NCI-H510A treated with DMSO at 0.1 percent for 48 hours (cell line): Measurements from ENCODE around the gene OR4C45.
"Not testable (repeated sequence)": the region's sequence is repeated elsewhere in the genome, so short reads cannot be mapped to it uniquely, and the experiment has no call there.

Experiments used
- DNase-seq: peaks from one replicate; lab custom pipeline; 2025; lab: John Stamatoyannopoulos, UW

OR4C45 gene

DNA sequence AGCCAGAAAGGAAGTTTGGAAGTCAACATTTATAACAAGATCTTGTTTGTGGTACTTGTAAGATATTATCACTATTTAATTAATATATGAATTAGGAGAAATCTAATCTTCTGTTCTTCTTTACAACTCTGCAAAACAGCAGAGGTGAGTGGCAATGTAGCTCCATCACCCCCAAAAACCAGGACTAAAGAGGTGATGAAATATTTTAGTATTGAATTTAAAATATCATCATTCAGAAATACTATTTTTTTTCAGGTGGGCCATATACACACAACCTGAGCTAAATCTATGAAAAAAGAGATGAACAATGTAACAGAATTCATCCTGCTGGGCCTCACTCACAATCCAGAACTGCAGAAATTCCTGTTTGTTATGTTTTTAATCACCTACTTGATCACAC, at the start of gene OR4C45:
OR4C45 (plus strand) TSS at position 301 of the 400 bp plus-strand sequence.
- DNase-seq, result no peak

DNA sequence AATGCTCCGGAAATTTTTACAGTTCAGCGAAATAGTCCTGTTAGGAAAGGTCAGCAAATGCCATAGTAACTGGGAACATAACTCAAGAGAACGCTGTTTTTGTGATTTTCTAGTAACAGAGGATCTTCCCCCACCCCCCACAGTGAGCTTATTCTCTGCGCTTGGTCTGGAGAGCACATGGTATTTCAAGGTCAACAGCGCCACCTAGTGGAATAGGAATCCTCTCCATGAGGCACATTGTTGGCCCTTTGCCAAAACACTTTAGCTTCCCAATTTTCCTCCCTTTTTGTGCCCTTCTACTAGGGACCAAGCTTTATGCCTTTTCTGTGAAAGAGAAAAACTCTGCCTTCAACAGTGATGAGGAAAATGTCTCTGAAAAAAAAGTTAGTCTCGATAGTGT, 37.1 kb upstream of the OR4C45 start:
- no peak for DNase-seq

DNA sequence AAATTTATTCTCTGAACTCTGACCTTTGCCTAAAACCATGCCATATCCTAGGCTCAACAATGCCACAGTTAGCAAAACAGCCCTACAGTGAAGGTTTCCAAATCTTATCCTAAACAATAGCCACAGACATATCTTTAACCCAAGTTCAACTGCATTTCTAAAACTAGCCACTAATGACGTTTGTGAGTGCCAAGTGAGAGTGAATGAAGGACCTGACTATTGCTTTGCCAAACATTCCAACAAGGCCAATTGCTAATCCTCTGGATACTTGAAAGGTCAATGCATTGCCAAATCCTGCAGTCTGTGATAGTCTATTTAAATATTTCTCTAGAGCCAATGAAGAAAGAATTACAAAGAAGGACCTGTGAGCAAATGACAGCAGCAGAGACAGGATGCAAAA, 2.5 kb upstream of the OR4C45 start:
- no peak for DNase-seq

DNA sequence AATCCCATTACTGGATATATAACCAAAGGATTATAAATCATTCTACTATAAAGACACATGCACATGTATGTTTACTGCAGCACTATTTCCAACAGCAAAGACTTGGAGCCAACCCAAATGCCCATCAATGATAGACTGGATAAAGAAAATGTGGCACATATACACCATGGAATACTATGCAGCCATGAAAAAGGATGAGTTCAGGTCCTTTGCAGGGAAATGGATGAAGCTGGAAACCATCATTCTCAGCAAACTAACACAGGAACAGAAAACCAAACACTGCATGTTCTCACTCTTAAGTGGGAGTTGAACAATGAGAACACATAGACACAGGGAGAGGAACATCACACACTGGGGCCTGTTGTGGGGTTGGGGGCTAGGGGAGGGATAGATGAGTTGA, 3.6 kb downstream of the OR4C45 start:
- DNase-seq, result not testable (repeated sequence)

DNA sequence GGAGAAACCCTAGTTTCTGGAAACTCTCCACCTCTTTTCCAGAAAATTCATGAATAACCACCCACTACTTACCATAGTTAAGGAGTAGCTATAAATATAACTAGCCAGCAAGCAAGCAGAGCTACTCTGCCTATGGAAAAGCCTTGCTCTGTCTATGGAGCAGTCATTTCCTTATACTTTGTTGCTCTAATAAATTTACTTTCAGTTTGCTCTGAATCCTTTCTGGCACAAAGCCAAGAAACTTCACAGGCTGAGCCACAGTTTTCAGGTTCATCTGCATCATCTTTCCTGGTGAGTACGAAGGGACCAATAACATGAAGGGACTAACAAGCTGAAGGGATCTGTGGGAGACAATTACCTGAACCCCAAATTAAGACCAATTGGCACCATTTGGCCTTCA, 4.6 kb downstream of the OR4C45 start:
- no peak for DNase-seq

DNA sequence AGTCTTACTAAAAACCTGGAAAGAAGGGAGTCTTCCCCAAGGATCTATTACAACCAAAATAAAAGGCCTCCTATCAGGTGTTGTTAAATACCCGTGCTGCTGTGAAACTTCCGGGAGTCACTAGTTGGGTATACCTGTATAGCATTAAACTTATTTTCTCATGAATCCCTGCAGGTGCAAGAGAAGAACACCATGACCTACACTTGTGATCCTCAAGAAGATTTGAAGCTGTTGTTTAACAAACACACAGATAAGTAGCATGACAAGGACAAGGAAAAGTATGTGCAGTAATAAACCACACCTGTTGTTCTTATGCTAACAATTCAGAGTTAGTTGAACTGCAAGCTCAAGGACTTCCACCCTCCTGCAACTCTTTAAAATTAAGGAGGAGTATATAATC, 12.0 kb downstream of the OR4C45 start:
- no peak for DNase-seq

DNA sequence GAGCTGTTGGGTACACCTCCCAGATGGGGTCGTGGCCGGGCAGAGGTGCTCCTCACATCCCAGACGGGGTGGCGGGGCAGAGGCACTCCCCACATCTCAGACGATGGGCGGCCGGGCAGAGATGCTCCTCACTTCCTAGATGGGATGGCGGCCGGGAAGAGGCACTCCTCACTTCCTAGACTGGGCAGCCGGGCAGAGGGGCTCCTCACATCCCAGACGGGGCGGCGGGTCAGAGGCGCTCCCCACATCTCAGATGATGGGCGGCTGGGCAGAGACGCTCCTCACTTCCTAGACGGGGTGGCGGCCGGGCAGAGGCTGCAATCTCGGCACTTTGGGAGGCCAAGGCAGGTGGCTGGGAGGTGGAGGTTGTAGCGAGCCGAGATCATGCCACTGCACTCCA, 30.4 kb downstream of the OR4C45 start:
- not testable (repeated sequence) for DNase-seq

DNA sequence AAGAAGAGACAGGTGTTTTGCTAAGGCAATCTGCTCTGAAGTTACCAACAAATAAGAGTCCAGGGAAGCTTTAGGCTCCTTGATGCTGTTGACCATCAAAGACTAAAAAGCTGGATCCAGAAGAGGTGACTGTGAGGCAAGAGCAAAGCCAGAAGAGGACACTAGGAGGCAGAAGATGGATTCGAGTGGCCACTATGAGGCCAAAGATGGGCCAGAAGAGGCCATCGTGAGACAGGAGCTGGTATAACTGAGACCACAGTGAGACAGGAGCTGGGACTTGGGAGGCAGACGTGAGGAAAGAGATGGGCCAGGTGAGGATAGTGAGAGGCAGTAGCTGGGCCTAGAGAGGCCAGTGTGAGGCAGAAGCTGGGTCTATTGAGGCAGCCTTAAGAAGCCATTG, 37.7 kb downstream of the OR4C45 start:
- no peak for DNase-seq

DNA sequence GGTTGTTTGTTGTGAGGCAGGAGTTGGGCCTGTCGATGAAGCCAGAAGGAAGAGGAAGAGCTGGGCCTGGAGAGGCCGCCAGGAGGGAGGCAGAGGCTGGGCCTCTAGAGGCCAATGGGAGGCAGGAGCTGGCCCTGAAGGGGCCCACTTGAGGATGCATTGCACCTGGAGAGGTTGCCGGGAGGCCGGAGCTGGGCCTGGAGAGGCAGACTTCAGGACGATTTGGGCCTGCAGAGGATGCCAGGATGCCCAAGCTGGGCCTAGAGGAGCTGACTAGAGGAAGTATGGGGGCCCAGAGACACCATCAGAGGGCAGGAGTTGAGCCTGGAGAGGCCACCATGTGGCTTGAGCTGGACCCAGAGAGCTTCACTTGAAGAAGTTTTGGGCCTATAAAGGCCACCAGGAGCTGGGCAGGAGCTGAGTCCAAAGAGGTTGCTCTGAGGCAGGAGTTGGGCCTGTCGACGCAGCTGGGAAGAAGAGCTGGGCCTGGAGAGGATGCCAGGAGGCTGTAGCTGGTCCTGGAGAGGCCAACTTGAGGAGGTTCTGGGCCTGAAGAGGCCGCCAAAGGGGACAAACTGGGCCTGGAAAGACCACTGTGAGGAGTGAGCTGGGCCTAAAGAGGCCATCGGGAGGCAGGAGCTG, 39.0 kb downstream of the OR4C45 start:
- no peak for DNase-seq

DNA sequence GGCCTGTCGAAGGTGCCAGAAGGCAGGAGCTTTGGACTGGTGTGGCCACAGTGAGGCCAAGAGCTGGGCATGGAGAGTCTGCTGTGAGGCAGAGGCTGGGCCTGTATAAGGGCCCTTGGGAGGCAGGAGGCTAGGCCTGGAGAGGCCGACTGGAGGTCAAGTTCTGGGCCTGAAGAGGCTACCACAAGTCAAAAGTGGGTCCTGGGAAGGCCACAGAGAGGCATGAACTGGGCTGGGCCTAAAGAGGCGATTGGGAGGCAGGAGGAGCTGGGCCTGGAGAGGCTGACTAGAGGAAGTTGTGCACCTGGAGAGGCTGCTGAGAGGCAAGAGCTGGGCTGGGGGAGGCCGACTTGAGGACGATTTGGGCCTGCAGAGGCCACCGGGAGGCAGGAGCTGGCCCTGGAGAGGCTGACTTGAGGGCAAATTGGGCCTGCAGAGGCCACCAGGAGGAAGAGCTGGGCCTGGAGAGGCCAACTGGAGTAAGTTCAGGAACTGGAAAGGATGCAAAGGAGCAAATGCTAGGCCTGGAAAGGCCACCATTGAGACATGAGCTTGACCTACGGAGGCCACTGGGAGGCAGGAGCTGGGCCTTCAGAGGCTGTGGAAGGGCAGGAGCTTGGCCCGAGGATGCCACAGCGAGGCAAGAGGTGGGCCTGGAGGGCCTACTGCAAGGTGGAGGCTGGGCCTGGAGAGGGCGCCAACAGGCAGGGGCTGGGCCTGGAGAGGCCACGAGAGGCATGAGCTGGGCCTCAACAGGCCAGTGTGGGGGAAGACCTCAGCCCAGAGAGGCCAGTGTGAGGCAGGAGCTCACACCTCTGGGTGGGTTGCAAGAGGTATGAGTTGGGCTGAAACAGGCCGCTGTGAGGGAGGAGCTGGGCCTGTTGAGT, 39.8 kb downstream of the OR4C45 start:
- DNase-seq, result no peak

DNA sequence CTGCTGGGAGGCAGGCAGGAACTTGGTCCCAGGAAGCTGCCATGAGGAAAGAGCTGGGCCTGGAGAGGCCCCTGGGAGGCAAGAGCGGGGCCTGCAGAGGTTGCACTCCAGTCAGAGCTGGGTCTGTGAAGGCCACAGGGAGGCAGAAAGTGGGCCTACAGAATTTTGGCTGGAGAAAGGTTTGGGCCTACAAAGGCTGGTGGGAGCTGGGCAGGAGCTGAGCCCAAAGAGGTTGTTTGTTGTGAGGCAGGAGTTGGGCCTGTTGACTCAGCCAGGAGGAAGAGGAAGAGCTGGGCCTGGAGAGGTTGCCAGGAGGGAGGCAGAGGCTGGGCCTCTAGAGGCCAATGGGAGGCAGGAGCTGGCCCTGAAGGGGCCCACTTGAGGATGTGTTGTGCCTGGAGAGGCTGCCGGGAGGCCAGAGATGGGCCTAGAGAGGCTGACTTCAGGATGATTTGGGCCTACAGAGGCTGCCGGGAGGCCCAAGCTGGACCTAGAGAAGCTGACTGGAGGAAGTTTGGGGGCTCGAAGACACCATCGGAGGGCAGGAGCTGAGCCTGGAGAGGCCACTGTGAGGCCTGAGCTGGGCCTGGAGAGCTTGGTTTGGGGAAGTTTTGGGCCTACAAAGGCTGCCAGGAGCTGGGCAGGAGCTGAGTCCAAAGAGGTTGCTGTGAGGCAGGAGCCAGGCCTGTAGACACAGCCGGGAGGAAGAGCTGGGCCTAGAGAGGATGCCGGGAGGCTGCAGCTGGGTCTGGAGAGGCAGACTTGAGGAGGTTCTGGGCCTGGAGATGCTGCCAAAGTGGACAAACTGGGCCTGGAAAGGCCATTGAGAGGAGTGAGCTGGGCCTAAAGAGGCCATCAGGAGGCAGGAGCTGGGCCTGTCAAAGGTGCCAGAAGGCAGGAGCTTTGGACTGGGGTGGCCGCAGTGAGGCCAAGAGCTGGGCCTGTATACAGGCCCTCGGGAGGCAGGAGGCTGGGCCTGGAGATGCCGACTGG, 40.7 kb downstream of the OR4C45 start:
- no peak for DNase-seq

DNA sequence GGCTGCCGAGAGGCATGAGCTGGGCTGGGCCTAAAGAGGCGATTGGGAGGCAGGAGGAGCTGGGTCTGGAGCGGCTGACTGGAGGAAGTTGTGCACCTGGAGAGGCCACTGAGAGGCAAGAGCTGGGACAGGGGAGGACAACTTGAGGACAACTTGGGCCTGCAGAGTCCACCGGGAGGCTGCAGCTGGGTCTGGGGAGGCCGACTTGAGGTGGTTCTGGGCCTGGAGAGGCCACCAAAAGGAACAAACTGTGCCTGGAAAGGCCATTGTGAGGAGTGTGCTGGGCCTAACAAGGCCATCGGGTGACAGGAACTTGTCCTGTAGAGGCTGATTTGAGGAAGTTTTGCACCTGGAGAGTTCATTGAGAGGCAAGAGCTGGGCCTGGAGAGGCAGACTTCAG, 41.5 kb downstream of the OR4C45 start:
- DNase-seq, result no peak

DNA sequence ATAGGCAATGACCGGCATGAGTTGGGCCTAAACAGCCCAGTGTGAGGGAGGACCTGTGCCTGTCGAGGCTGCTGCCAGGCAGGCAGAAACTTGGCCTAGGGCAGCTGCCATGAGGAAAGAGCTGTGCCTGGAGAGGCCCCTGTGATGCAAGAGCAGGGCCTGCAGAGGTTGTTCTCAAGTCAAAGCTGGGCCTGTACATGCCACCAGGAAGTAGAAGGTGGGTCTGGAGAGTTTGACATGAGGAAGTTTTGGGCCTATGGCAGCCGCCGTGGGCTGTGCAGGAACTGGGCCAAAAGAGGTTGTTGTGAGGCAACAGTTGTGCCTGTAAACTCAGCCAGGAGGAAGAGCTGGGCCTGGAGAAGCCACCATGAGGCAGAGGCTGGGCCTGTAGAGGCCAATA, 43.2 kb downstream of the OR4C45 start:
- DNase-seq, result no peak

DNA sequence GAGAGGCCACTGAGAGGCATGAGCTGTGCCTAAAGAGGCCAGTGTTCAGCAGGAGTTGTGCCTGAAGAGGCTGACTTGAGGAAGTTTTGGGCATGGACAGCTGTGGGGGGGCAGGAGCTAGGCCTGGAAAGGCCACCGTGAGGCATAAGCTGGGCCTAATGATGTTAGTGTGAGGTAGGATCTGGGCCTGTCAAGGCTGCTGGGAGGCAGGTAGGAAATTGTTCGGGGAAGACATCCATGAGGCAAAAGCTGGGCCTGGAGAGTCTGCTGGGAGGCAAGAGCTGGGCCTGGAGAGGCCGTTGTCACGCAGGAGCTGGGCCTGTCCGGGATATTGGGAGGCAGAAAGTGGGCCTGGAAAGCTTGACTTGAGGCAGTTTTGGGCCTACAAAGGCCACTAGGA, 44.9 kb downstream of the OR4C45 start:
- no peak for DNase-seq

DNA sequence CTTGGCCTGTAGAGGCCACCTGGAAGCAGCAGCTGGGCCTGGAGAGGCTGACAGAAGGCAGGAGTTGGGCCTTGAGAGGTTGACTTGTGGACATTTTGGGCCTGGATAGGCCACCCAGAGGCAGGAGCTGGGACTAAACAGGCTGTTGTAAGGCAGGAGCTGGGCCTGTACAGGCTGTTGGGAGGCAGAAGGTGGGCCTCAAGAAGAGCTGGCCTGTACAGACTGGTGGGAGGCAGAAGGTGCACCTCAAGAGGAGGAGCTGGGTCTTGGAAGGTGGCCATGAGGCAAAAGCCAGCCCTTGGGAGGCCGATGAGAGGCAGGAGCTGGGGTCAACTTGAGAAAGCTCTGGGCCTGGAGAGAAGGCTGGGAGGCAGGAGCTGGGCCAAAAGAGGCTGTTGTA, 45.3 kb downstream of the OR4C45 start:
- no peak for DNase-seq

DNA sequence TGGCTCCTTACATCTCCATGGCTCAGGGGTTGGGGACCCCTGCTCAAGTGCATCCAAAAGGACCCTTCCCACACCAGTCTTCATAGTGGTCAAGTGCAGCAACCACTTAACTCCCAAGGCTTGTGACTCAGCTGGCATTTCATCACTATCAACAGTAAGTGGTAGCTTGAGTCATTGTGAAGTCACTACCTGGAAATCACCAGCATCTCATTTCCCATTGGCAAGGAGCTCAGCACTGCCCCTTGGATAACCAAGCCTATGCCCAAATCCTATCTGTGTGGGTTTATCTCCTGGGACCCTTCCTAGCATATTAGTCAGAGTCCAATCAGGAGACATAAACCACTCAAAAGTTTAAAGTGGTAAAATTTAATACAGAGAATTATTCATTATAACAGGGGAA, 46.3 kb downstream of the OR4C45 start:
- not testable (repeated sequence) for DNase-seq

DNA sequence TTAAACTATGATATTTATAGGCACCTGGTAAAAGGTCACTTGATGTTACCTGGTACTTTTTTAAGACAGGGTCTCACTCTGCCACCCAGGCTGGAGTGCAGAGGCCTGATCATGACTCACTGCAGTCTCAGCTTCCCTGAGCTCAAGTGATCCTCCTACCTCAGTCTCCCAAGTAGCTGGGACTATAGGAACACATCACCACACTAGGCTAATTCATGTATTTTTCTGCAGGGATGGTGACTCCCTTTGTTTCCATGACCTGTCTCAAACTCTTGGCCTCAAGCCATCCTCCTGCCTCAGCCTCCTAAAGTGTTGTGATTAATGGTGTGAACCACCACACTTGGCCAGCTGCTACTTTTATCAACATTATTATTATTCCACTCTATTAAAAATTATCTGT, 47.6 kb downstream of the OR4C45 start:
- DNase-seq, result no peak
